Heart left ventricle (tissue), 13 donors: ENCODE measurements around the gene GRM2.

ENCODE experiments used
- CTCF ChIP-seq, 12 donors: fragments of 200-600 bp; sonication (generic) in 4 of 12; IDR thresholded peaks; one replicate each; pipeline versions ENCODE4 v1.5.0 to v1.8.0; 2018 to 2022; ENCODE audit warnings: antibody characterized with exemption in 12 of 12, mild to moderate bottlenecking in 5 of 12
- POLR2A ChIP-seq, 2 donors: fragments of 450-650 bp; IDR thresholded peaks; one replicate each; pipeline ENCODE4 v1.6.1; 2017; ENCODE audit warnings: antibody characterized with exemption in 2 of 2, mild to moderate bottlenecking in 2 of 2, moderate library complexity in 2 of 2
- donor health status: ischemic (EF 13 %, LVEDD 7.1; RV severe dilation, severe dysfunction).
- donor health status: DM: no; HTN: yes; CAD: no.
- donor health status: DM: no; HTN: no; CAD: no.
- donor health status: ischemic (EF 25% LVEDD 6.9; RV normal size, moderate dysfunction).
- donor health status: ischemic (EF 25% LVEDD 5.7; RV mildly dilated, moderate dysfunction).
- donor health status: ischemic (EF 35%, LVEDD 5.7; RV mildly dilated, moderate dysfunction).
- donor health status: nonischemic (EF 11% LVEDD 7.7; RV severe dilation, severe dysfunction).
- donor health status: DM: yes; HTN: yes; CAD: no.
- donor health status: PGD.
- donor health status: ischemic (EF 29% LVEDD 5.4; RV normal size, mild dysfunction).
- donor health status: nonischemic (EF 23%, LVEDD 6.1; RV moderate dilation, normal function).

GRCh38 chr3:51686056-51686455 lies 20.8 kb upstream of the GRM2 start:
- no peak for TF ChIP-seq POLR2A (IDR thresholded peaks at IDR 0.05)
- no peak for TF ChIP-seq CTCF (IDR thresholded peaks at IDR 0.05)
